Left forelimb (tissue), 1 donor: ENCODE measurements around the gene NRG3.

Experiments
- DNase-seq: peaks from one replicate; pipeline ENCODE4 v3.0.0-alpha.2; 2018; ENCODE audit warnings: low spot score

The NRG3 gene

DNA sequence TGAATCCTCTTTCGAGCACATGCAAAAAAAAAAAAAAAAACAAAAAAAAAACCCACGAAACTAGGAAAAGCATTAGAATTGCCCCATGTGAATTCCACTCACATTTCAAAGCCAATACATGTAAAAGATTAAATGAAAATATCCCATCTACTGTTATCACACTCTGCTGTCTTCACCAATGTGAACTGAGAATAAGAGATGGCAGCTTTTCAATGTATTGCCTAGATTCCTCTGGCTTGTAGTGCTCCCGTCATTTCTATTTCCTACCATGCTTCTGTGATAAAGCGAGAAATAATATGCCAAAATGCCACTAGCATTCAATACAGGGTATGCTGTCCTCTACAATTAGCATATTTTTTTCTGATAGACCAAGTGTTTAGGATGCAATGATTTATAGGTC lies 517.0 kb downstream of the NRG3 start:
- DNase-seq, result no peak

DNA sequence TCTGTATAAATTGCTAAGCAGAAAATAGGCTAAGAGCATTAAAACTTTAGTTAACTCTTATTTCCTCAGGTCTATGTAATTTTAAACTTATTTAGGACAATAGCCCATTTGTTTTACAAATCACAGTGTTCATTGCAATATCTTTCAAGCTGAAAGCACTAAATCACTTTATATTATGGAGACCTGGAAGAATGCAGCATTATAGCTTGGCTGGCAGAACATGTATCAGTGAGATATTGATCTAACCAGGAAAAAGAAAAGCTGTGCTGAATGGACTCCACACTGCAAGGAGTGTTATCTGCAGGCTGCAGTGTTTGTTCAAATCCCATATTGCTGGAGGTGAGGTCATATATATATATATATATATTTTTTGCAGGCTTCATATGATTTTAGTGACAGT lies 517.5 kb downstream of the NRG3 start:
- DNase-seq, result no peak

DNA sequence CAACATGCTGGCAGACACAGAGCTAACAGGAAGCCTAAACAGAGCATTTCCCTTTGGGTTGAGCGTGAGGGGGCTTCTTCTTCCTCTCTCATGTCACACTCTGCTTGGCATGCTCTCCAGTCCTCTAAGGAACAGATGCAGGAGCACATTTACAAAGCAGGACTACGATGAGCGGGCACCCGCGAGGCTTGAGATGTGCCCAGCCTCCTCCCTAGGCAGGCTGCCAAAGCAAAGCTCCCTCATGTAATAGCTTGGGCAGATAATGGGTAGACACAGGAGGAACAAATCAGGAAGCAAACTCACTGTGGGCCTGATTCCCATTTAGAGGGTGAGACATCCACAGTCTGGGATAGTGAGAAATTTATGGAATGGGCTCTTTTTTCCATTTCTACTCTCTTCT lies 519.1 kb downstream of the NRG3 start:
- no peak for DNase-seq

GRCh38 chr10:82394987-82395386 lies 520.0 kb downstream of the NRG3 start:
- no peak for DNase-seq

DNA sequence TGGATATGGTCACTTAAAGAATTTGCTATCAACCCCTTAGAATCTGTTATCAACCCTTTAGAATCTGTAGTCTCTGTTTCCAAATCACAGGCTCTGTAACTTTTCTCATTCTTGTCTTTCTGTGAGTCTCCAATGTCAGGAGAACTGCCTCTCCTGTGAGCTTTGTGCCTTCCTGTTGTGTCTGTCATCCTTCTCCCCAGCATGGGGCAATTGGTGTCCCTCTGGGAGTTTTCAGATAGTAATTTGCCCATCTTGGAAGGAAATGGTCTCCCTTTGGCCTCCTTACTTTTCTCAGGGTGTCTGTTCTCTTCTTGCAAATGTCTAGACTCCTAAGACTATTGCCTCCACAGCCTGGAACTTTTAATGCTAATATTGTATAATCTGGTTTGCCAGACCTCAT lies 521.9 kb downstream of the NRG3 start:
- no peak for DNase-seq

- DNase-seq, result no peak
Measured at GRCh38 chr10:82397854-82398253, 522.9 kb downstream of the NRG3 start.

DNA sequence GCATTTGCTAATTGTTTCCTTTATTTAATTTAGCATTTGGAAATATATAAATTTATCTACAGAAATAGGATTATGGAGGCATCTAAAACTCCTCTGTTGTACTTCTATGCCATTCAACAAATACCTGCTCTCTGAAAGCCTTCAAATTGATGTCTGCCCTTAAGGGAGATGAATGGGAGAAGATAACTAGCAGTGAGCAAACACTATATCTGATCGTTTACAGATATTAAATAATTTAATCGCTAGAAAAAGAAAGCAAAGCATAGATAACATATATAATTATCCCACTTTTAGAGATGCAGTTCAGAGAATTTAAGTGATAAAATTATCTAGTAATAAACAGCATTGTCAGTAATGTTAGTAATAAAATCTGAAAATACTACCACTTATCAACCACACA lies 524.9 kb downstream of the NRG3 start:
- no peak for DNase-seq

GRCh38 chr10:82400841-82401240 lies 525.8 kb downstream of the NRG3 start:
- DNase-seq, result no peak

- no peak for DNase-seq
Measured at GRCh38 chr10:82402906-82403401, 528.0 kb downstream of the NRG3 start.

- DNase-seq, result no peak
Measured at GRCh38 chr10:82409671-82410070, 534.7 kb downstream of the NRG3 start.

DNA sequence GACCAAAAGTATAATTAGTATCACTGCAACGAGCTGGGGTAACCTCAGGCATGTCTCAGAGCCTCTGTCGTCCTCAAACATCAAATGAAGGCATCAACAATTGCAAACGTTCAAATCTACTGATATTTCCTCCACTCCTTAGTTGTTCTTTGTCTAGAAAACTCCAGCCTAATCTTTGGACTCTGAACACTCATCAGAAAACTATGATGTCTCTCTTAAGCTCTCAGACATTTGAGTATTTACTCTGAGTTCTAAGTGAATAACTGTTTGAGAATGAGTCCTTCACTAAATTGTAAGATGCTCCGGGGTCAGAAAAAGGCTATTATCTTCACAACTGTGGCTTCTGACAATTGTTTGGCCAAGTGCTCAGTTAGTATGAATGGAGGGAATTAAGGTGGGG lies 536.4 kb downstream of the NRG3 start:
- DNase-seq, result no peak

GRCh38 chr10:82420001-82420400 lies 545.0 kb downstream of the NRG3 start:
- DNase-seq, result no peak

GRCh38 chr10:82429302-82429701 lies 554.3 kb downstream of the NRG3 start:
- DNase-seq, result no peak

GRCh38 chr10:82438277-82438676 lies 563.3 kb downstream of the NRG3 start:
- no peak for DNase-seq

GRCh38 chr10:82440775-82441174 lies 565.8 kb downstream of the NRG3 start:
- no peak for DNase-seq

- DNase-seq, result no peak
Measured at GRCh38 chr10:82452046-82452445, 577.1 kb downstream of the NRG3 start.

GRCh38 chr10:82452676-82453075 lies 577.7 kb downstream of the NRG3 start:
- DNase-seq, result no peak

DNA sequence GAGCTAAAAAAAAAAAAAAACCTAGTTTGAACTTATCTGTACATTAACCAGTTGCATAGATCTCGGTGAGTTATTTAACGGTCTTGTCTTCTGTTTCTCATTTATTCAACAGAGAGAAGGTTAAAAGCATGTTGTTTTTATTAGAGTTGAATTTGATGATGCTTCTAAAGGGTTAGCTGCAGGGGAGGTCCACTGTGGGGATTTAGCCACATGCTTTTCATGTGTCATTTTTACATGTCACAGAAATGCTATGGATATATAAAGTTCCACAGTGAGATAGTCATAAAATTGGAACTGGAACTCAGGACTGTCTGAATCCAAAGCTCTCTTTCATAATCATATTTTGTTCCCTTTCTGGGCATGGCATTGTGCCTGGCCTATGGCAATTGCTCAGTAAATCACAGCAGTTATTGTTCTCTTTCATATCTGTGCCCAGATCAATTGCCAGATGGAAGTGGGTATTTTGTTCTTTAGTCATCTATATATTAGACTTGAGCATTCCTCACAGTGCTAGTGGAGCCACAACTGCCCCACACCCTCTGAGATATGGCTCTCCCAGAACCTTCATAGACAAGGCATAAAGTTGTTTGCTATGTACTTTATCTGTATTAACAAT lies 578.8 kb downstream of the NRG3 start:
- DNase-seq, result no peak

- no peak for DNase-seq
Measured at GRCh38 chr10:82462910-82463551, 588.0 kb downstream of the NRG3 start.

DNA sequence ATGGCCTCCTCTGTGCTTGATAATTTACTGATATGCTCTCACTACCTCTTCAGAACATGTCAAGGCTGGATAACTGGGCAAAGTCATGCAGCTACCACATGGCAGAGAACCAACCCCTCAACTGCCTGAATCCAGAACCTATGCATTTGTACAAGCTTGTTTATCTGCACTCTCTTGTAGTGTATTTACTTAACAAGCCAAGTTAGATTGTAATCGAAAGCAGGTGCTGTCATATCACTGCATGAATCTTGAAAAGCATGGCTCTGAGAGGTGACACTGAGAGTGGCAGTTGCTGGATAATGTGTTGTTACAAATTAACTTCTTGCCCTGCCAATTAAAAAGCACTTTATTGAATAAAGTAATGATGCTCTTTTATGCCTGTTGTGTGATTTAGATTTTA lies 588.6 kb downstream of the NRG3 start:
- no peak for DNase-seq

DNA sequence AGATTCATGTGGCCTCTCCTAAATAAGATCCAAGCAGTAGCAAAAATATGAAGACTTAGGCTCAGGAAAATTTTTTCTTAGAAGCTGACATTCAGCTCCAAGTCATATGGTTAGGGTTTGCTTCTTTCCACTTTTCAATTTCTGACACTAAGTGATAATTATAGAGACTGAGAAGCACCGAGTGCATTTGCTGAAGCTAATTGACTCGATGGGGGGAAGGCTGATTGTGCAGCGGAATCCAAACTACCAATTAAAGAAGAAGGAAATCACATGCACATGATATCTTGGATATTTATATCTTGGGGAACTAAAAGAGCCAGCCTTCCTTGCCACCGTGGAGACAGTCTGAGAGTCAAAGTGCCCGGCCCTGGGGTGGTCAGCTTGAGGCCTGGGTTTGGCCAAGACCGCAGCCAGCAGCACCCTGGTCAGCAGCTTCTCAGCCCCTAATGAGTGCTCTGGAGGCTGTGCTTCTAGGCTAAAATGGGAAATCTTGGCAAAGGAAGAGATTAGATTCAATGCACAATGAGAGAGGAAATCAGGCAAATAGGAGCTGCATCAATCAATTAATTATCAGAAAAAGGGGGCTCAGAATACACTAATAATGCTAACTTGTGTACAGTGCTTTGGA lies 589.3 kb downstream of the NRG3 start:
- no peak for DNase-seq

DNA sequence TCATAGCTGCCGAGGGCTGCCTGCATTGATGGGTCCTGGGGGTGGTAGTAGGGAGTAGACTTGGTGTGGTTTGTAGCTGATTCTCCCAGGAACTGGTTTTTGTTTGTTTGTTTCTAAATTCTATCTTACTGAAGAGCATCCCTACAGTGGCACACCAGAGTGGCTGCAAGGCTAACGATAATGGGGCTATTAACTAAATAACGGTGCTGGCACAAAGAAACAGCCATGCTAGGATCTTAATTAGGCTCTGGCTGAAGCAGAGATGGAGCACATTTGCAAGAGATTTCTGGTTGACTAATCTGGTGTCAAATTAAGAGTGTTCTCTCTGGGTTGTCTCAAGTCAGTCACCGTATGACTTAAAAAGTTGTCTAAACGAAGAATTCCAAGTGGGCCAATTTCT lies 590.0 kb downstream of the NRG3 start:
- no peak for DNase-seq

GRCh38 chr10:82468453-82468852 lies 593.5 kb downstream of the NRG3 start:
- no peak for DNase-seq
